IMR-90 (cell line): ENCODE data around the gene PROB1. TPM values are rescaled to one million over a fixed set of nuclear protein-coding genes. Genes with fewer than 3 reads are reported as not detected.

Source experiments
- ATAC-seq: fragments of 200-7000 bp; cut with Tn5 transposase; 2 replicates; pipeline ENCODE4 v1.9.1; 2020; ENCODE audit warnings: low read depth, mild to moderate bottlenecking, moderate library complexity
- BruUV-seq: library from RNA; stranded (reverse); fragments of 400-500 nt; replicated peaks from 2 replicates; lab custom pipeline; 2021; lab: Mats Ljungman, UMichigan
- CTCF ChIA-PET: fragments of 300-600 bp; formaldehyde crosslinking; extraction: SDS; loops from one replicate; lab custom pipeline; 2021; ENCODE audit warnings: antibody characterized with exemption; lab: Yijun Ruan, JAX
- POLR2A ChIA-PET: fragments of 300-600 bp; sonication (Branson Sonifier 250); formaldehyde crosslinking; loops from one replicate; lab custom pipeline; 2022; ENCODE audit warnings: antibody characterized with exemption; ENCODE audit not compliant: unreplicated experiment; lab: Charles Lee
- DNase-seq: peaks from one replicate; pipeline ENCODE4 v3.0.0; 2013
- H2AFZ ChIP-seq: replicated peaks from 2 replicates; pipeline ENCODE3; 2013; ENCODE audit warnings: low read length, mild to moderate bottlenecking; ENCODE audit not compliant: poor library complexity
- H2AK5ac ChIP-seq: 2 replicates; pipeline ENCODE4 v1.6.1; 2013; ENCODE audit warnings: low read depth, low read length, inconsistent platforms
- H2AK9ac ChIP-seq: replicated peaks from 2 replicates; pipeline ENCODE3; 2013; ENCODE audit warnings: mild to moderate bottlenecking, low read depth, low read length, moderate library complexity; ENCODE audit not compliant: poor library complexity
- H2BK120ac ChIP-seq: 2 replicates; pipeline ENCODE4 v1.6.1; 2013; ENCODE audit warnings: low read depth, low read length, inconsistent platforms
- H2BK15ac ChIP-seq: 3 replicates; pipeline ENCODE4 v1.6.1; 2013; ENCODE audit warnings: low read depth, low read length, inconsistent platforms
- H2BK20ac ChIP-seq: 2 replicates; pipeline ENCODE4 v1.6.1; 2013; ENCODE audit warnings: low read depth, mild to moderate bottlenecking, inconsistent platforms, low read length, moderate library complexity
- H2BK5ac ChIP-seq: 2 replicates; pipeline ENCODE4 v1.6.1; 2013; ENCODE audit warnings: mild to moderate bottlenecking, low read depth, low read length, inconsistent platforms; ENCODE audit not compliant: poor library complexity, severe bottlenecking
- H3K14ac ChIP-seq: replicated peaks from 2 replicates; pipeline ENCODE4 v1.6.1; 2013; ENCODE audit warnings: low read depth, low read length, inconsistent platforms
- H3K18ac ChIP-seq: 2 replicates; pipeline ENCODE4 v1.6.1; 2013; ENCODE audit warnings: low read depth, low read length, control low read depth
- H3K23ac ChIP-seq: 2 replicates; pipeline ENCODE4 v1.6.1; 2013; ENCODE audit warnings: low read depth, low read length, inconsistent platforms
- H3K27ac ChIP-seq: 2 replicates; pipeline ENCODE4 v1.5.1; 2013; ENCODE audit warnings: mild to moderate bottlenecking, control low read depth, low read length; ENCODE audit not compliant: insufficient read depth
- H3K27me3 ChIP-seq: 2 replicates; pipeline ENCODE4 v1.6.1; 2013; ENCODE audit warnings: low read length; ENCODE audit not compliant: control insufficient read depth, insufficient read depth
- H3K36me3 ChIP-seq: 2 replicates; pipeline ENCODE4 v1.6.1; 2013; ENCODE audit warnings: low read length, mixed read lengths; ENCODE audit not compliant: control insufficient read depth, insufficient read depth
- H3K4ac ChIP-seq: 2 replicates; pipeline ENCODE4 v1.6.1; 2013; ENCODE audit warnings: low read depth, low read length, inconsistent platforms
- H3K4me1 ChIP-seq: 2 replicates; pipeline ENCODE4 v1.6.1; 2013; ENCODE audit warnings: low read length, mixed read lengths; ENCODE audit not compliant: control insufficient read depth, insufficient read depth
- H3K4me2 ChIP-seq: 2 replicates; pipeline ENCODE4 v1.6.1; 2013; ENCODE audit warnings: low read depth, mild to moderate bottlenecking, control low read depth, low read length, moderate library complexity
- H3K4me3 ChIP-seq: 2 replicates; pipeline ENCODE4 v1.5.1; 2013; ENCODE audit warnings: low read depth, mild to moderate bottlenecking, control low read depth, low read length, moderate library complexity; ENCODE audit not compliant: insufficient read depth
- H3K56ac ChIP-seq: 2 replicates; pipeline ENCODE4 v1.6.1; 2013; ENCODE audit warnings: low read length, inconsistent platforms; ENCODE audit not compliant: insufficient read depth; ENCODE audit errors: extremely low read depth
- H3K79me1 ChIP-seq, 2 experiments: 2 replicates each; pipeline ENCODE4 v1.6.1; 2013; ENCODE audit warnings: low read length in 2 of 2, inconsistent platforms in 1 of 2, low read depth in 1 of 2
- H3K9ac ChIP-seq: 2 replicates; pipeline ENCODE4 v1.6.1; 2013; ENCODE audit warnings: low read depth, low read length, control low read depth
- H3K9me1 ChIP-seq: 2 replicates; pipeline ENCODE4 v1.6.1; 2013; ENCODE audit warnings: low read length, inconsistent platforms; ENCODE audit not compliant: insufficient read depth
- H3K9me3 ChIP-seq: 2 replicates; pipeline ENCODE4 v1.6.1; 2013; ENCODE audit warnings: low read length; ENCODE audit not compliant: control insufficient read depth, insufficient read depth
- H4K20me1 ChIP-seq: 2 replicates; pipeline ENCODE4 v1.6.1; 2013; ENCODE audit warnings: low read length, inconsistent platforms; ENCODE audit not compliant: insufficient read depth
- H4K5ac ChIP-seq: 2 replicates; pipeline ENCODE4 v1.6.1; 2013; ENCODE audit warnings: mild to moderate bottlenecking, low read depth, low read length, control low read depth
- H4K8ac ChIP-seq, 2 experiments: 2 replicates each; pipeline ENCODE4 v1.6.1; 2013; ENCODE audit warnings: low read depth in 2 of 2, low read length in 2 of 2, control low read depth in 1 of 2, inconsistent platforms in 1 of 2
- H4K91ac ChIP-seq: 2 replicates; pipeline ENCODE4 v1.6.1; 2013; ENCODE audit warnings: low read depth, low read length, inconsistent platforms; ENCODE audit not compliant: insufficient read depth
- MAZ ChIP-seq: IDR thresholded peaks from 2 replicates; pipeline ENCODE4 v1.6.1; 2012; ENCODE audit warnings: low read depth, mild to moderate bottlenecking, low read length, improper control_type of control experiment, moderate library complexity, borderline replicate concordance
- WGBS, 2 experiments: methylation state at CpG; one replicate each; pipeline versions ENCODE4 v1.1.5 to v1.1.7; 2013; ENCODE audit warnings: missing lambda C conversion rate in 2 of 2; ENCODE audit not compliant: insufficient read length in 1 of 2; ENCODE audit errors: extremely low coverage in 2 of 2; 5-methylcytosine and 5-hydroxymethylcytosine counted together
- dilution Hi-C: fragments of 300-500 bp; cut with HindIII; formaldehyde crosslinking; loops from one replicate; pipeline ENCODE4 v1.14.3; 2018; ENCODE audit warnings: low sequenced_read_pairs; ENCODE audit not compliant: unreplicated experiment
- in situ Hi-C: fragments of 300-500 bp; cut with MboI; formaldehyde crosslinking; loops from 3 replicates; pipeline ENCODE4 v1.14.3; 2019; ENCODE audit warnings: low sequenced_read_pairs, inconsistent platforms, mixed read lengths
- intact Hi-C: fragments of 100-400 bp; cut with micrococcal nuclease; formaldehyde crosslinking; loops from 2 replicates; pipeline ENCODE4 v1.10.0; 2022
- polyA plus RNA-seq, 3 experiments: library from polyadenylated mRNA; depleted of rRNA; stranded (reverse); fragments of >200 nt; gene quantifications; 2 replicates each; pipeline ENCODE4 v1.2.3, GENCODE V29; 2012; ENCODE audit warnings: low replicate concordance in 1 of 3
- total RNA-seq: library from RNA; depleted of rRNA; stranded (reverse); fragments of >200 nt; gene quantifications from 2 replicates; pipeline ENCODE4 v1.2.3, GENCODE V29; 2012

PROB1 gene
- total and polyA plus RNA-seq, 2 of the 4 experiments (the other 2 are of a cell fraction): under 0.01 to 0.38 TPM

DNA sequence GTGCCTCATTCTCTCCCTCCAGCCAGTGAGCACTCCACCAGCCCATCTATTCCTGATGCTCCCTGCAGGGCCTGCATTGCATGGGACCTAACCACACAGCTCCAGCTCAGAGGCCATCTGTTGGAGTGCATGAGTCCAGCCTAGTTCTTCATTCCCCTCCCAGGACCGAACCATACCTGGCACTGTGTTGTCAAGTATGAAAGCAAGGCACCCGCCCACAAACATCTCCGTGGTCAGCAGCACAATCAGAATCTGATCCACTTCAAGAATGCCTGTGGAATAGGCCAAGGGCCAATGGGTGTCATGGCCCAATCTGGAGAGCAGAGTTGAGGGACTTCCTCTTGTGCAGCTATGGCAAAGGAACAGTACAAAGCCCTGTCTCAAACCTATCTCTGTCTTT, 17.7 kb downstream of the PROB1 start:
- in situ Hi-C loops: no loop called here
- BruUV-seq: no TSS peak
- peaks cover 15% of the 10 kb centered on the region for H3K9me1 ChIP-seq
- no peaks in the 10 kb centered on the region for H3K27me3 ChIP-seq
- H2AK9ac ChIP-seq: no peak overlapping the region
- 92% methylated on average over 2 of the region's 3 CpGs; no CpG with 5 or more reads in 1 of the 2 experiments for WGBS, 2 experiments
- H3K36me3 ChIP-seq: peaks cover 21% of the 10 kb centered on the region; the same call in 1 of the 2 replicates
- dilution Hi-C loops: no loop called here
- no peak overlapping the region for H3K14ac ChIP-seq
- TF ChIP-seq MAZ: no peak
- H4K8ac ChIP-seq: no peak overlapping the region
- H3K4me2 ChIP-seq: no peak overlapping the region
- H2BK15ac ChIP-seq: no peak overlapping the region
- ATAC-seq: no peak
- H4K20me1 ChIP-seq: peaks cover 7% of the 10 kb centered on the region; the same call in 1 of the 2 replicates
- peaks cover 0 to 8% of the 10 kb centered on the region in 2 experiments; a peak in 2 of 4 replicates for H3K79me1 ChIP-seq
- H3K23ac ChIP-seq: no peak overlapping the region
- no peak overlapping the region for H2AFZ ChIP-seq
- H2BK5ac ChIP-seq: no peak overlapping the region
- no peak overlapping the region for H2BK20ac ChIP-seq
- H2AK5ac ChIP-seq: no peak overlapping the region
- ChIA-PET CTCF (no interaction called here), POLR2A (no interaction called here)
- H3K27ac ChIP-seq: no peak overlapping the region
- no peak overlapping the region for H3K4me3 ChIP-seq
- no peaks in the 10 kb centered on the region for H3K9me3 ChIP-seq
- H3K4me1 ChIP-seq: peaks cover 2% of the 10 kb centered on the region; the same call in 1 of the 2 replicates
- H2BK120ac ChIP-seq: no peak overlapping the region
- DNase-seq: no peak
- no peak overlapping the region for H3K4ac ChIP-seq
- H3K18ac ChIP-seq: no peak overlapping the region
- H3K9ac ChIP-seq: no peak overlapping the region
- no peak overlapping the region for H4K5ac ChIP-seq
- H4K91ac ChIP-seq: no peak overlapping the region
- intact Hi-C loops: no loop called here
- H3K56ac ChIP-seq: no peak overlapping the region
